ENCODE results near the gene IFNA4.

- TF ChIP-seq CTCF (conservative IDR thresholded peaks at IDR 0.05; ENCODE audit: low read length): no peak
- no peak for TF ChIP-seq EZH2phosphoT487 (IDR thresholded peaks at IDR 0.05; ENCODE audit: borderline replicate concordance, low read depth, low read length)
These were observed 40.7 kb upstream of the IFNA4 start, which contains the start of gene IFNA17 for GRCh38 chr9:21228122-21228521.

All from OCI-LY7 (cell line).